OCI-LY1 (cell line): ENCODE measurements around the gene CCR5AS.

ENCODE experiments used
- H2AFZ ChIP-seq: fragments of 200-600 bp; sonication (generic), shearing (Covaris generic); 2 replicates; pipeline ENCODE4 v1.6.0; 2014; ENCODE audit warnings: antibody characterized with exemption, mild to moderate bottlenecking, low read length
- H3F3A ChIP-seq: fragments of 200-600 bp; sonication (generic), shearing (Covaris generic); 2 replicates; pipeline ENCODE4 v1.6.0; 2014; ENCODE audit warnings: mild to moderate bottlenecking, antibody characterized with exemption, low read length, moderate library complexity; ENCODE audit not compliant: insufficient read depth
- H3K27ac ChIP-seq: fragments of 200-600 bp; sonication (generic); 2 replicates; pipeline ENCODE4 v1.5.1; 2014; ENCODE audit warnings: low read length, mixed run types, mild to moderate bottlenecking, low read depth; ENCODE audit not compliant: poor library complexity, severe bottlenecking
- H3K27me3 ChIP-seq: fragments of 200-600 bp; sonication (generic); 2 replicates; pipeline ENCODE4 v1.6.0; 2014; ENCODE audit warnings: antibody characterized with exemption, mild to moderate bottlenecking, low read length, moderate library complexity; ENCODE audit not compliant: insufficient read depth
- H3K36me3 ChIP-seq: fragments of 200-600 bp; sonication (generic); 2 replicates; pipeline ENCODE4 v1.6.1; 2014; ENCODE audit warnings: mild to moderate bottlenecking, antibody characterized with exemption, low read length, moderate library complexity, mixed read lengths; ENCODE audit not compliant: insufficient read depth
- H3K4me1 ChIP-seq: fragments of 200-600 bp; sonication (generic); 2 replicates; pipeline ENCODE4 v1.5.1; 2014; ENCODE audit warnings: mild to moderate bottlenecking, low read length, moderate library complexity; ENCODE audit not compliant: insufficient read depth, severe bottlenecking
- H3K4me2 ChIP-seq: fragments of 200-600 bp; sonication (generic), shearing (Covaris generic); 2 replicates; pipeline ENCODE4 v1.6.1; 2014; ENCODE audit warnings: low read length
- H3K4me3 ChIP-seq: fragments of 200-600 bp; sonication (generic); 2 replicates; pipeline ENCODE4 v1.5.1; 2014; ENCODE audit warnings: low read length, low read depth, mild to moderate bottlenecking, mixed read lengths; ENCODE audit not compliant: poor library complexity, severe bottlenecking
- H3K79me2 ChIP-seq: fragments of 200-600 bp; shearing (Covaris generic); 2 replicates; pipeline ENCODE4 v1.6.1; 2016; ENCODE audit warnings: mixed run types, low read length, mixed read lengths; ENCODE audit not compliant: insufficient read depth
- H3K9ac ChIP-seq: fragments of 200-600 bp; sonication (generic), shearing (Covaris generic); 2 replicates; pipeline ENCODE4 v1.6.1; 2014; ENCODE audit warnings: mild to moderate bottlenecking, low read length, mixed read lengths
- H3K9me2 ChIP-seq: fragments of 200-600 bp; sonication (generic), shearing (Covaris generic); 2 replicates; pipeline ENCODE4 v1.6.1; 2014; ENCODE audit warnings: low read depth, mild to moderate bottlenecking, low read length, mixed read lengths
- H3K9me3 ChIP-seq: fragments of 200-600 bp; shearing (Covaris generic); 2 replicates; pipeline ENCODE4 v1.6.1; 2014; ENCODE audit warnings: low read length, mixed read lengths
- H4K20me1 ChIP-seq: fragments of 200-600 bp; sonication (generic), shearing (Covaris generic); 2 replicates; pipeline ENCODE4 v1.6.0; 2016; ENCODE audit warnings: mild to moderate bottlenecking, low read length; ENCODE audit not compliant: insufficient read depth
- CTCF ChIP-seq: fragments of 200-600 bp; sonication (generic), shearing (Covaris generic); IDR thresholded peaks from 2 replicates; pipeline ENCODE4 v1.5.1; 2017; ENCODE audit warnings: mild to moderate bottlenecking, antibody characterized with exemption, low read length, moderate library complexity, mixed read lengths
- EZH2 ChIP-seq: fragments of 200-600 bp; sonication (generic), shearing (Covaris generic); IDR thresholded peaks from 2 replicates; pipeline ENCODE4 v1.8.0; 2017; ENCODE audit warnings: borderline replicate concordance, mixed run types, mild to moderate bottlenecking, antibody characterized with exemption, low read length, moderate library complexity, mixed read lengths

Gene CCR5AS

GRCh38 chr3:46372492-46373359 is 34.1 kb downstream of the CCR5AS start:
- Histone ChIP-seq H3F3A (no peaks in the 10 kb centered on the region), H3K4me3 (no peak overlapping the region), H2AFZ (no peak overlapping the region), H3K9ac (no peak overlapping the region), H3K79me2 (no peaks in the 10 kb centered on the region), H3K27ac (no peak overlapping the region), H3K9me3 (no peaks in the 10 kb centered on the region), H3K4me1 (no peaks in the 10 kb centered on the region), H4K20me1 (no peaks in the 10 kb centered on the region), H3K36me3 (no peaks in the 10 kb centered on the region), H3K9me2 (no peaks in the 10 kb centered on the region), H3K27me3 (peaks cover 5% of the 10 kb centered on the region), H3K4me2 (no peak overlapping the region)
- TF ChIP-seq EZH2 (no peak), CTCF (peak; percentile 48; the same call in 1 of the 2 replicates)

- H3K36me3 ChIP-seq = no peaks in the 10 kb centered on the region
- H3K9me2 ChIP-seq = no peaks in the 10 kb centered on the region
- no peak overlapping the region for H3K4me3 ChIP-seq
- no peak overlapping the region for H3K4me2 ChIP-seq
- no peaks in the 10 kb centered on the region for H3K4me1 ChIP-seq
- TF ChIP-seq CTCF = no peak
- TF ChIP-seq EZH2 = no peak
- H3K9ac ChIP-seq = no peak overlapping the region
- H3K9me3 ChIP-seq = no peaks in the 10 kb centered on the region
- H3K27ac ChIP-seq = no peak overlapping the region
- no peak overlapping the region for H2AFZ ChIP-seq
- H3K27me3 ChIP-seq = peaks cover 5% of the 10 kb centered on the region
- H4K20me1 ChIP-seq = no peaks in the 10 kb centered on the region
- H3K79me2 ChIP-seq = no peaks in the 10 kb centered on the region
- H3F3A ChIP-seq = no peaks in the 10 kb centered on the region
These were observed 35.1 kb downstream of the CCR5AS start for GRCh38 chr3:46371519-46372340.

- Histone ChIP-seq H2AFZ (no peak within 1 kb of the TSS), H3K9ac (no peak within 1 kb of the TSS), H3K27me3 (peaks cover 5% of the 10 kb centered on the region), H3K27ac (no peak within 1 kb of the TSS), H3K9me3 (no peaks in the 10 kb centered on the region), H3K36me3 (no peaks in the 10 kb centered on the region), H3K4me1 (no peaks in the 10 kb centered on the region), H3K9me2 (no peaks in the 10 kb centered on the region), H3K79me2 (no peaks in the 10 kb centered on the region), H3K4me3 (no peak within 1 kb of the TSS), H4K20me1 (no peaks in the 10 kb centered on the region), H3K4me2 (no peak within 1 kb of the TSS), H3F3A (no peaks in the 10 kb centered on the region)
- TF ChIP-seq CTCF = no peak
- TF ChIP-seq EZH2 = no peak
These were observed 35.9 kb downstream of the CCR5AS start, which contains the start of gene CCR5 for GRCh38 chr3:46370839-46371518. CCR5 (plus strand) TSS chr3:46370946; CDS start chr3:46372903, 1,957 bp downstream.
